Sigmoid colon (tissue), 7 donors: ENCODE results near the gene ZNF366. TPM values are rescaled to one million over a fixed set of nuclear protein-coding genes. Genes with fewer than 3 reads are reported as not detected.

ENCODE experiments used
- DNase-seq: peaks from one replicate; pipeline ENCODE4 v3.0.0-alpha.2; 2019
- H3K27ac ChIP-seq, 4 donors: fragments of 200-600 bp; sonication (generic); one replicate each; pipeline ENCODE4 v1.5.1; 2016 to 2019; ENCODE audit warnings: mild to moderate bottlenecking in 1 of 4
- H3K27me3 ChIP-seq, 3 donors: fragments of 200-600 bp; sonication (generic); one replicate each; pipeline ENCODE4 v1.5.1; 2019; ENCODE audit warnings: mild to moderate bottlenecking in 1 of 3
- H3K36me3 ChIP-seq, 4 donors: fragments of 200-600 bp; sonication (generic); one replicate each; pipeline ENCODE4 v1.5.1; 2016 to 2019
- H3K4me1 ChIP-seq, 4 donors: fragments of 200-600 bp; sonication (generic); one replicate each; pipeline ENCODE4 v1.5.1; 2017 to 2019
- H3K4me3 ChIP-seq, 4 donors: fragments of 200-600 bp; sonication (generic); one replicate each; pipeline ENCODE4 v1.5.1; 2017 to 2019; ENCODE audit warnings: mild to moderate bottlenecking in 2 of 4, moderate library complexity in 1 of 4
- H3K9me3 ChIP-seq, 4 donors: fragments of 200-600 bp in 3 of 4; sonication (generic) in 3 of 4; one replicate each; pipeline versions ENCODE4 v1.5.1 to v1.6.1; 2013 to 2019
- EP300 ChIP-seq, 4 donors: sonication (generic); formaldehyde crosslinking; IDR thresholded peaks; one replicate each; pipeline ENCODE4 v1.6.1; 2017; ENCODE audit warnings: antibody characterized with exemption in 4 of 4
- POLR2A ChIP-seq, 2 donors: fragments of 450-650 bp; IDR thresholded peaks; one replicate each; pipeline ENCODE4 v1.6.1; 2016; ENCODE audit warnings: antibody characterized with exemption in 2 of 2, mild to moderate bottlenecking in 2 of 2, moderate library complexity in 2 of 2
- POLR2AphosphoS5 ChIP-seq, 4 donors: sonication (generic); formaldehyde crosslinking; IDR thresholded peaks; one replicate each; pipeline ENCODE4 v1.6.1; 2017; ENCODE audit warnings: antibody characterized with exemption in 4 of 4
- WGBS, 2 donors: extraction: QIAGEN DNeasy Blood & Tissue Kit; methylation state at CpG; one replicate each; pipeline ENCODE4 v1.1.7; 2013; 5-methylcytosine and 5-hydroxymethylcytosine counted together
- intact Hi-C: fragments of 100-400 bp; cut with DNase I; formaldehyde crosslinking; loops from one replicate; pipeline ENCODE4 v1.15.1; 2023
- polyA plus RNA-seq, 3 donors: library from polyadenylated mRNA; stranded (reverse); fragments of 200-250 nt; gene quantifications; one replicate each; pipeline ENCODE4 v1.2.3, GENCODE V29; 2013
- total RNA-seq, 4 donors: library from RNA; depleted of rRNA; stranded (reverse); fragments of >200 nt; gene quantifications; one replicate each; pipeline ENCODE4 v1.1.0, GENCODE V29; 2016
- TF ChIP-seq, protein P1 (sequence below), 4 experiments: fragments of 450-650 bp in 3 of 4; fragments of 200-600 bp in 1 of 4; IDR thresholded peaks; one replicate each; pipeline ENCODE4 v1.5.1; 2016 to 2019; ENCODE audit warnings: antibody characterized with exemption in 4 of 4, mild to moderate bottlenecking in 3 of 4, moderate library complexity in 2 of 4
- donor health status: healthy with polysubstance abuse.
- donor health status: Bipolar disorder and iron deficiency.
- donor health status: healthy.

Gene ZNF366
- total and polyA plus RNA-seq, 7 donors = 0.46 to 3.9 (median 1.8) TPM

GRCh38 chr5:72486371-72486770, 20.8 kb downstream of the ZNF366 start:
- intact Hi-C loops = no loop called here
- Histone ChIP-seq H3K9me3 (no peaks in the 10 kb centered on the region), H3K4me1 (peaks cover 0 to 21% (median 12%) of the 10 kb centered on the region in 4 donors), H3K27me3 (no peaks in the 10 kb centered on the region), H3K27ac (peak overlapping the region in 3 of 4 donors; percentile 0 to 60 (median 58)), H3K4me3 (no peak overlapping the region), H3K36me3 (no peaks in the 10 kb centered on the region)
- TF ChIP-seq POLR2AphosphoS5 (IDR thresholded peaks at IDR 0.05) (peak in 3 of 4 donors; percentile 28 to 72 (median 62)), POLR2A (IDR thresholded peaks at IDR 0.05) (no peak)
- DNase-seq = no peak

DNA sequence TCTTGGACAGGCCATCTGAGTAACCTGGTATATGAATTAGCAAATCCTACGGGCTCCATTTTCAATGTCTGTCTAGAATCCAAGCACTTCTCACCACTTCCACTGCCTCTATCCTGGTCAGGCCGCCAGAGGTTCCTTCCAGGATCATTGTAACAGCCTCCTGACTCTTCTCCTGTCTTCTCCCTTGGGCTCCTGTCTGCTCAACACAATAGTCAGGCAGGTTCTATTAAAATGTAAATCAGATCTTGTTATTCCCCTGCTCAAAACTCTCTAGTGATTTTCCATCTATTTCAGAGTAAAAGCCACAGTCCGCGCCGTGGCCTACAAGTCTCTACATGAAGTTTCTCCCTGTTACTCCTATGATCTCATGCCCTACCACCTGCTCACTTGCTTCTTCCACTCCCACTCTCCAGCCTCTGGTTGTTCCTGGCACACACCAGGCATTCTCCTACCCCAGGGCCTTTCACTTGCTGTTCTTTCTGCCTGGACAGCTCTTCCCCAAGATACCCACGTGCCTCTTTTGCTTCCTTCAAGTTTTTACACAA, 21.7 kb downstream of the ZNF366 start:
- Histone ChIP-seq H3K36me3 (no peaks in the 10 kb centered on the region), H3K27me3 (no peaks in the 10 kb centered on the region), H3K4me1 (peaks cover 0 to 21% (median 12%) of the 10 kb centered on the region in 4 donors), H3K27ac (peak overlapping the region in 2 of 4 donors; percentile 58 to 60), H3K9me3 (no peaks in the 10 kb centered on the region), H3K4me3 (no peak overlapping the region)
- 83 to 90% methylated on average over 6 of the region's 6 CpGs for WGBS, 2 donors
- intact Hi-C loops = no loop called here
- no peak for DNase-seq
- TF ChIP-seq, protein P1, sequence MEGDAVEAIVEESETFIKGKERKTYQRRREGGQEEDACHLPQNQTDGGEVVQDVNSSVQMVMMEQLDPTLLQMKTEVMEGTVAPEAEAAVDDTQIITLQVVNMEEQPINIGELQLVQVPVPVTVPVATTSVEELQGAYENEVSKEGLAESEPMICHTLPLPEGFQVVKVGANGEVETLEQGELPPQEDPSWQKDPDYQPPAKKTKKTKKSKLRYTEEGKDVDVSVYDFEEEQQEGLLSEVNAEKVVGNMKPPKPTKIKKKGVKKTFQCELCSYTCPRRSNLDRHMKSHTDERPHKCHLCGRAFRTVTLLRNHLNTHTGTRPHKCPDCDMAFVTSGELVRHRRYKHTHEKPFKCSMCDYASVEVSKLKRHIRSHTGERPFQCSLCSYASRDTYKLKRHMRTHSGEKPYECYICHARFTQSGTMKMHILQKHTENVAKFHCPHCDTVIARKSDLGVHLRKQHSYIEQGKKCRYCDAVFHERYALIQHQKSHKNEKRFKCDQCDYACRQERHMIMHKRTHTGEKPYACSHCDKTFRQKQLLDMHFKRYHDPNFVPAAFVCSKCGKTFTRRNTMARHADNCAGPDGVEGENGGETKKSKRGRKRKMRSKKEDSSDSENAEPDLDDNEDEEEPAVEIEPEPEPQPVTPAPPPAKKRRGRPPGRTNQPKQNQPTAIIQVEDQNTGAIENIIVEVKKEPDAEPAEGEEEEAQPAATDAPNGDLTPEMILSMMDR (IDR thresholded peaks at IDR 0.05) = no peak
- TF ChIP-seq POLR2A (IDR thresholded peaks at IDR 0.05) (no peak), EP300 (IDR thresholded peaks at IDR 0.05) (no peak), POLR2AphosphoS5 (IDR thresholded peaks at IDR 0.05) (no peak)

DNA sequence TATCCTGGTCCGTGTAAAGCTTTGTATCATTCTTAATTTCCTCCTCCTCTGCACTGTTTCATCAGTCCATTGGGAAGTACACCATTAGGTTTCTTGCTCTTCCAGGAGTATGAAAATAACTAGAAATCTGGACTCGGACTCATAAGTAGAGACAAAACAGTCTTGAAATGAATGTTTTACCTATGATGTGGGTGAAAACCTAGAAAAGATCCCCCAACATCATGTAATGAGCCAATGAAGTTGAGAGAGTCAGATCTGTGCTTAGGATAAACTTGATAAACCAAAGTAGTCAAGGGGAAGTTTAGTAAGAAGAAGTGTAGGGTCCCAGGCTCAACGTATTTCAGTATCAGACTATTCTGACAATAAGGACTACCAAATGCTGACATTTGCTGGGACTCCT, 25.2 kb downstream of the ZNF366 start:
- WGBS, 2 donors = 89 to 91% methylated on average over 3 of the region's 3 CpGs
- intact Hi-C loops = no loop called here
- H3K27ac ChIP-seq = no peak overlapping the region

DNA sequence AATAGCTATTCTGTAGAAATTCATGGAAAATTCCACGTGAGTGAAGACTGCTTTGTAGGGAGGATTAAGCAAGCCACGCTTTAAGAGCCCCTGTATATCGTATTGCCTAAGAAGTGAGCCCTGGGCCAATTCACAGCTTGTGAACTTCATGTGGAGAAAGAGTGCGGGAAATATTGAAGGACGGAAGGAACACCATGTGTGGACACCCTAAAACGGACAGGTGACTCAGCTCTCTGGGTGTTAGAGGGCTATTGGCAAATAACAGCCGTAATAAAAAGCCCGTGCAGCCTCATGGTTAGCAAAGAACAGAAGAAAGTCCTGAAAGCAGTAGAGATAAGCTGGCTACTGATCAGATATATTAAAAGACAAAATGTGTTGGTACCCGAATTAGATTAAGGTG, 26.4 kb downstream of the ZNF366 start:
- Histone ChIP-seq H3K4me1 (peaks cover 0 to 13% (median 6%) of the 10 kb centered on the region in 4 donors), H3K27me3 (no peaks in the 10 kb centered on the region), H3K9me3 (no peaks in the 10 kb centered on the region), H3K4me3 (no peak overlapping the region), H3K36me3 (no peaks in the 10 kb centered on the region), H3K27ac (no peak overlapping the region)
- intact Hi-C loops = no loop called here
- TF ChIP-seq, protein P1 (IDR thresholded peaks at IDR 0.05) = no peak
- no peak for TF ChIP-seq POLR2AphosphoS5 (IDR thresholded peaks at IDR 0.05)
- TF ChIP-seq EP300 (IDR thresholded peaks at IDR 0.05) = no peak
- TF ChIP-seq POLR2A (IDR thresholded peaks at IDR 0.05) = no peak
- DNase-seq = no peak
- WGBS, 2 donors = 47 to 72% methylated on average over 9 of the region's 9 CpGs

More for the DNA sequence above, 25.2 kb downstream of the ZNF366 start:
- Histone ChIP-seq H3K27me3 (no peaks in the 10 kb centered on the region), H3K9me3 (no peaks in the 10 kb centered on the region), H3K4me3 (no peak overlapping the region), H3K36me3 (no peaks in the 10 kb centered on the region), H3K4me1 (peaks cover 0 to 25% (median 17%) of the 10 kb centered on the region in 4 donors)
- TF ChIP-seq, protein P1 (IDR thresholded peaks at IDR 0.05) = no peak
- TF ChIP-seq POLR2A (IDR thresholded peaks at IDR 0.05) = no peak
- no peak for TF ChIP-seq EP300 (IDR thresholded peaks at IDR 0.05)
- TF ChIP-seq POLR2AphosphoS5 (IDR thresholded peaks at IDR 0.05) = no peak
- no peak for DNase-seq

DNA sequence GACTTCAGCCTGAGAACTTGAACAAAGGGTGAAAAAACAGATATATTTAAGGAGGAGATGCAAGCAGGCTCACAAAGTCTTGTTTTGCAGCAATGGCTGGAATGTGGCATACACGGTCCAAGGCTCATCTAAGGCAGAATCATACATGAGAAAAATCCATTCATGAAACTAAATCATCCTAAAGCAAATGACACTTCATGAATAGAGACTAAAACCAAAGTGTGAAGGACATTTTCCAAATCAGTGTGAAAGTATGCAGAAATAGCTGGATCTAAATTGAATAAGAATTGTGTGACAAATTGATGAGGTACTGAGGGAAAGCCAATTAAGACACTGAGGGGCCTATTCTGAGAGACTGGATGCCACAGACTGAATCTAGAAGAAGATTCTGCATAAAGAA, 27.3 kb downstream of the ZNF366 start:
- Histone ChIP-seq H3K36me3 (no peaks in the 10 kb centered on the region), H3K4me3 (no peak overlapping the region), H3K27ac (no peak overlapping the region), H3K27me3 (no peaks in the 10 kb centered on the region), H3K4me1 (peaks cover 0 to 10% (median 3%) of the 10 kb centered on the region in 4 donors), H3K9me3 (no peaks in the 10 kb centered on the region)
- DNase-seq = no peak
- TF ChIP-seq POLR2A (IDR thresholded peaks at IDR 0.05) (no peak), POLR2AphosphoS5 (IDR thresholded peaks at IDR 0.05) (no peak), EP300 (IDR thresholded peaks at IDR 0.05) (no peak)
- TF ChIP-seq, protein P1 (IDR thresholded peaks at IDR 0.05) = no peak
- 89 to 90% methylated on average over 1 of the region's 1 CpG for WGBS, 2 donors
- intact Hi-C loops = no loop called here
